HepG2 (cell line): ENCODE results near the gene SCAMP3. TPM values are rescaled to one million over a fixed set of nuclear protein-coding genes. Genes with fewer than 3 reads are reported as not detected.

Experiments
- ATAC-seq: fragments of 200-7000 bp; cut with Tn5 transposase; 3 replicates; pipeline ENCODE4 v1.9.1; 2020; ENCODE audit warnings: mild to moderate bottlenecking, moderate library complexity
- BruUV-seq: library from RNA; stranded (reverse); fragments of 400-500 nt; replicated peaks from 2 replicates; lab custom pipeline; 2021; lab: Mats Ljungman, UMichigan
- CTCF ChIA-PET: fragments of 300-600 bp; formaldehyde crosslinking; extraction: SDS; loops from one replicate; lab custom pipeline; 2021; ENCODE audit warnings: low total read pairs, inconsistent platforms, low intra/inter-chr PET ratio; lab: Yijun Ruan, JAX
- POLR2A ChIA-PET: fragments of 350-600 bp; sonication (Branson Sonifier 250); formaldehyde crosslinking; loops from one replicate; lab custom pipeline; 2020; ENCODE audit warnings: antibody characterized with exemption, inconsistent platforms; lab: Yijun Ruan, JAX
- DNase-seq: peaks from one replicate; pipeline ENCODE4 v3.0.0-alpha.2; 2015; ENCODE audit warnings: low spot score
- FAIRE-seq: peaks from 3 replicates; lab custom pipeline; 2011; peaks lifted over from hg19 to GRCh38; lab: Jason Lieb, UNC
- H2AFZ ChIP-seq: one replicate; pipeline ENCODE4 v1.6.1; 2011; ENCODE audit warnings: low read length, inconsistent platforms
- H3K27ac ChIP-seq: fragments of 300-600 bp; 3 replicates; pipeline ENCODE4 v1.8.0; 2011; ENCODE audit warnings: mixed run types, mild to moderate bottlenecking, mixed read lengths, low read length, inconsistent platforms; ENCODE audit not compliant: insufficient read depth; ENCODE audit errors: extremely low read length
- H3K27me3 ChIP-seq, 2 experiments: fragments of 200-600 bp in 1 of 2; 2 replicates in 1 of 2; 3 replicates in 1 of 2; pipeline versions ENCODE4 v1.6.0 to v1.8.0; 2011; ENCODE audit warnings: low read length in 2 of 2, mild to moderate bottlenecking in 2 of 2, moderate library complexity in 2 of 2, inconsistent platforms in 1 of 2; ENCODE audit not compliant: insufficient read depth in 2 of 2, control insufficient read depth in 1 of 2
- H3K36me3 ChIP-seq, 2 experiments: fragments of 200-600 bp in 1 of 2; replicated peaks in 1 of 2; 2 replicates in 1 of 2; 3 replicates in 1 of 2; pipeline versions ENCODE4 v1.5.1 to v1.8.0; 2011; ENCODE audit warnings: low read length in 2 of 2, inconsistent platforms in 1 of 2; ENCODE audit not compliant: insufficient read depth in 2 of 2, control insufficient read depth in 1 of 2
- H3K4me1 ChIP-seq: 2 replicates; pipeline ENCODE4 v1.5.1; 2012; ENCODE audit warnings: low read length, inconsistent platforms; ENCODE audit not compliant: insufficient read depth
- H3K4me2 ChIP-seq: 2 replicates; pipeline ENCODE4 v1.6.0; 2011; ENCODE audit warnings: low read depth, low read length, inconsistent platforms
- H3K4me3 ChIP-seq, 3 experiments: fragments of 200-600 bp in 1 of 3; sonication (generic), shearing (Covaris generic) in 1 of 3; replicated peaks in 1 of 3; 2 replicates each; pipeline ENCODE4 v1.5.1; 2011 to 2016; ENCODE audit warnings: low read length in 3 of 3, inconsistent platforms in 2 of 3, low read depth in 2 of 3, mild to moderate bottlenecking in 2 of 3, control low read depth in 1 of 3, mixed read lengths in 1 of 3; ENCODE audit not compliant: insufficient read depth in 1 of 3
- H3K79me2 ChIP-seq: one replicate; pipeline ENCODE4 v1.6.1; 2011; ENCODE audit warnings: low read length, inconsistent platforms; ENCODE audit not compliant: insufficient read depth
- H3K9ac ChIP-seq: 2 replicates; pipeline ENCODE4 v1.6.0; 2011; ENCODE audit warnings: mild to moderate bottlenecking, low read depth, low read length, inconsistent platforms; ENCODE audit not compliant: insufficient read depth
- H3K9me3 ChIP-seq: 2 replicates; pipeline ENCODE4 v1.5.1; 2012; ENCODE audit warnings: mild to moderate bottlenecking, low read length
- H4K20me1 ChIP-seq: 2 replicates; pipeline ENCODE4 v1.6.0; 2011; ENCODE audit warnings: inconsistent platforms, mild to moderate bottlenecking, low read length, moderate library complexity; ENCODE audit not compliant: insufficient read depth
- CAMTA2 ChIP-seq: sonication (generic); formaldehyde crosslinking; IDR thresholded peaks from 2 replicates; pipeline ENCODE4 v1.4.0; 2020; ENCODE audit warnings: mild to moderate bottlenecking, missing genetic modification reagents, borderline replicate concordance
- CREBL2 ChIP-seq: sonication (generic); formaldehyde crosslinking; IDR thresholded peaks from 2 replicates; pipeline ENCODE4 v1.8.1; 2023; ENCODE audit warnings: missing genetic modification reagents, mild to moderate bottlenecking, borderline replicate concordance
- EEA1 ChIP-seq: sonication (generic); formaldehyde crosslinking; IDR thresholded peaks from 2 replicates; pipeline ENCODE4 v1.5.1; 2020; ENCODE audit warnings: mild to moderate bottlenecking, missing genetic modification reagents, borderline replicate concordance
- FOXC1 ChIP-seq: sonication (generic); formaldehyde crosslinking; IDR thresholded peaks from 2 replicates; pipeline ENCODE4 v1.8.0; 2022; ENCODE audit warnings: mild to moderate bottlenecking, missing genetic modification reagents, borderline replicate concordance
- HIVEP1 ChIP-seq: sonication (generic); formaldehyde crosslinking; IDR thresholded peaks from 2 replicates; pipeline ENCODE4 v1.4.0; 2020; ENCODE audit warnings: mild to moderate bottlenecking, missing genetic modification reagents
- HOMEZ ChIP-seq: IDR thresholded peaks from 2 replicates; pipeline ENCODE4 v1.6.1; 2016; ENCODE audit warnings: low read depth
- KDM5B ChIP-seq: sonication (generic); formaldehyde crosslinking; IDR thresholded peaks from 2 replicates; pipeline ENCODE4 v1.4.0; 2020; ENCODE audit warnings: missing genetic modification reagents, mild to moderate bottlenecking, borderline replicate concordance
- RBFOX2 ChIP-seq: fragments of 200-400 bp; formaldehyde crosslinking; IDR thresholded peaks from 2 replicates; pipeline ENCODE4 v1.6.1; 2017; ENCODE audit warnings: low read depth, mild to moderate bottlenecking, low read length
- SIX4 ChIP-seq: sonication (generic); formaldehyde crosslinking; IDR thresholded peaks from 2 replicates; pipeline ENCODE4 v1.4.0; 2020; ENCODE audit warnings: missing genetic modification reagents
- SNRNP70 ChIP-seq: fragments of 200-400 bp; formaldehyde crosslinking; IDR thresholded peaks from 2 replicates; pipeline ENCODE4 v1.6.1; 2017; ENCODE audit warnings: mild to moderate bottlenecking, low read depth, low read length, moderate library complexity
- SRY ChIP-seq: sonication (generic); formaldehyde crosslinking; IDR thresholded peaks from 2 replicates; pipeline ENCODE4 v1.8.0; 2022; ENCODE audit warnings: mild to moderate bottlenecking, missing genetic modification reagents
- YEATS4 ChIP-seq: sonication (generic); formaldehyde crosslinking; IDR thresholded peaks from 2 replicates; pipeline ENCODE4 v1.4.0; 2020; ENCODE audit warnings: missing genetic modification reagents, borderline replicate concordance
- YY1 ChIP-seq: IDR thresholded peaks from 2 replicates; pipeline ENCODE4 v1.6.1; 2011; ENCODE audit warnings: low read length, low read depth, moderate library complexity, mild to moderate bottlenecking; ENCODE audit not compliant: insufficient read depth, insufficient replicate concordance
- ZBTB7A ChIP-seq: sonication (generic); formaldehyde crosslinking; IDR thresholded peaks from 2 replicates; pipeline ENCODE4 v1.8.0; 2022; ENCODE audit warnings: mild to moderate bottlenecking, missing genetic modification reagents
- ZNF263 ChIP-seq: sonication (generic); formaldehyde crosslinking; IDR thresholded peaks from 2 replicates; pipeline ENCODE4 v1.4.0; 2020; ENCODE audit warnings: missing genetic modification reagents
- ZNF317 ChIP-seq: sonication (generic); formaldehyde crosslinking; IDR thresholded peaks from 2 replicates; pipeline ENCODE4 v1.5.0; 2020; ENCODE audit warnings: mild to moderate bottlenecking, missing genetic modification reagents
- ZNF776 ChIP-seq: sonication (generic); formaldehyde crosslinking; IDR thresholded peaks from 2 replicates; pipeline ENCODE4 v1.4.0; 2020; ENCODE audit warnings: mild to moderate bottlenecking, missing genetic modification reagents
- WGBS: methylation state at CpG from one replicate; pipeline ENCODE4 v1.1.6; 2017; ENCODE audit warnings: low lambda C conversion rate; 5-methylcytosine and 5-hydroxymethylcytosine counted together
- in situ Hi-C: cut with HindIII; loops from 2 replicates; pipeline ENCODE4 v1.10.0; 2017; ENCODE audit warnings: low pct_unique_long_range_greater_than_20kb; ENCODE audit not compliant: extremely low pct_ligation_motif_present
- intact Hi-C: fragments of 100-400 bp; cut with micrococcal nuclease; formaldehyde crosslinking; loops from one replicate; pipeline ENCODE4 v1.10.0; 2022; ENCODE audit not compliant: unreplicated experiment
- polyA plus RNA-seq, 8 experiments: library from polyadenylated mRNA; depleted of rRNA in 3 of 8; stranded (reverse) in 7 of 8; unstranded in 1 of 8; fragments of >200 nt; fragmentation: Illumina TruSeq in 4 of 8; extraction: Trizol in 4 of 8; gene quantifications; 2 replicates each; pipeline versions ENCODE4 v1.2.1 to v1.2.3, GENCODE V29; 2011 to 2016; ENCODE audit warnings: low read depth in 4 of 8, missing spikeins in 1 of 8, mixed read lengths in 1 of 8; ENCODE audit not compliant: insufficient read depth in 1 of 8
- total RNA-seq, 5 experiments: library from RNA; depleted of rRNA; stranded (reverse); fragments of >200 nt; fragmentation: Illumina TruSeq; extraction: Trizol; gene quantifications; 2 replicates each; pipeline ENCODE4 v1.2.3, GENCODE V29; 2016; ENCODE audit warnings: low read depth in 1 of 5
- TF ChIP-seq, protein P1 (sequence below): sonication (generic); formaldehyde crosslinking; IDR thresholded peaks from 2 replicates; pipeline ENCODE4 v1.5.0; 2020; ENCODE audit warnings: missing genetic modification reagents

Gene SCAMP3
- total and polyA plus RNA-seq, 2 of the 13 experiments (the other 11 are each of a cell fraction or from before 2014, with no cell fraction given), result 46.8 to 83.3 TPM

DNA sequence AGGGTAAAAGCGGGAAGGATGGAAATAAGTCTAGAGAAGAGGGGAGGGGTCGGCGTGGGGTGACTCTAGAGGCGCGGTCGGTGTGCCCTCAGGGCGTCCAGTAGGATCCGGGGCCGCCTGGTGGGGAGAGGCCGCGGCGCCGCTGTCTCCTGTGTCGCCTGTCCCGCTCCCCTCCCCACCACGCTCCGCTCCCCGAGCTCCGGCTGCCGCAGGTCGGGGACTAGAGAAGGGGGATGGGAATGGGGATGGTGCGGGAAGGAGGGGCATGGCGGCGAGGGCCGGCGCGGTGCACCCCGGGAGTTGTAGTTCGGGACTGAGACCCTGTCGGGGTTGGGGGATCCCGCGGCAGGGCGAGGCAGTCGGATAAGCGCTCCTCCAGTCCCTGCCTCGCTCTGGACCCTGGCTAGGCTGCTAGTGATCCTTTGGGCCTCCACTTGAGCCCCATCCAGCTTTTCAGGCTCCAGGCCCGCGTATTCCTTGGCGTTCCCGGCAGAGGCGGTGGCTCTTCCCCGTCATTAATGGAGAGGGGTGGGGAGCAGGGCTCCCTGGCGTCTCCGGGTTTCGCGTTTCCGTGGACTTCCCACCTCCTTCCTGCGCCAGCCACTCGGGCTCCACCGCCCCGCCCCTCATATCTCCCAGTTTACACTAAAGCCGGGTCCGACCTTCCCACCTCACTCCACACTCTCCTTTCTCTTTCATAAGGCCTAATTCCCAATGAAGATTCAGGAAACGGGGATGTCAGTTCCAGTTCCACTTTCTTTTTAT, 6.7 kb downstream of the SCAMP3 start, which contains the start of gene ENTREP3 (continued):
- TF ChIP-seq SNRNP70, result no peak

- H4K20me1 ChIP-seq, result no peaks in the 10 kb centered on the region
- H3K27ac ChIP-seq, result peak overlapping the region; percentile 47
- peaks cover 45% of the 10 kb centered on the region for H3K4me1 ChIP-seq
- H3K9me3 ChIP-seq, result no peaks in the 10 kb centered on the region
- ATAC-seq (peak; percentile 16), FAIRE-seq (no peak), DNase-seq (no peak)
- no peaks in the 10 kb centered on the region for H3K27me3 ChIP-seq
- peak overlapping the region; percentile 61 to 83 (median 72) for H3K4me3 ChIP-seq
- POLR2A ChIA-PET, result interaction anchor here (1.0 to 1.3 kb wide), 6 partner anchors 18 to 309 kb away, joined by 3 to 12 read pairs (median 4); partner anchors contain the start of genes CLK2, FDPS and PKLR
- H3K9ac ChIP-seq, result peak overlapping the region; percentile 72
- no TSS peak for BruUV-seq
- H2AFZ ChIP-seq, result no peak overlapping the region
- H3K79me2 ChIP-seq, result peaks cover 8% of the 10 kb centered on the region
- WGBS, result 1% methylated on average over 14 of the region's 35 CpGs
- in situ Hi-C loops (loop anchor here (10.0 kb wide), 1 partner anchor 50 kb away; the partner anchor contains the start of genes FDPS and PKLR), intact Hi-C loops (loop anchor here (1.0 kb wide), 1 partner anchor 54 kb away; the partner anchor contains the start of gene FDPS)
- peaks cover 3 to 6% of the 10 kb centered on the region in 2 experiments; a peak in 2 of 5 replicates for H3K36me3 ChIP-seq
- CTCF ChIA-PET, result interaction anchor here (0.9 kb wide), 1 partner anchor 53 kb away, joined by 3 read pairs; no protein-coding TSS in a partner anchor
- H3K4me2 ChIP-seq, result peak overlapping the region; percentile 99
- TF ChIP-seq RBFOX2 (peak; percentile 34; the same call in 1 of the 2 replicates), HIVEP1 (CRISPR knock-in tag) (peak; percentile 57; the same call in 1 of the 2 replicates), FOXC1 (peak; percentile 18; the same call in 1 of the 2 replicates), HOMEZ (CRISPR knock-in tag) (no peak), ZNF776 (0 out of 2 replicates have a peak, but pooled peaks have one; percentile 19), YY1 (peak; percentile 5), KDM5B (0 out of 2 replicates have a peak, but pooled peaks have one; percentile 8), YEATS4 (no peak), SIX4 (CRISPR knock-in tag) (no peak), CREBL2 (CRISPR knock-in tag) (no peak), ZNF263 (CRISPR knock-in tag) (peak; percentile 78), CAMTA2 (CRISPR knock-in tag) (0 out of 2 replicates have a peak, but pooled peaks have one; percentile 42), SRY (0 out of 2 replicates have a peak, but pooled peaks have one; percentile 45), ZNF317 (CRISPR knock-in tag) (no peak), EEA1 (CRISPR knock-in tag) (no peak), ZBTB7A (CRISPR knock-in tag) (no peak)
- TF ChIP-seq, protein P1, sequence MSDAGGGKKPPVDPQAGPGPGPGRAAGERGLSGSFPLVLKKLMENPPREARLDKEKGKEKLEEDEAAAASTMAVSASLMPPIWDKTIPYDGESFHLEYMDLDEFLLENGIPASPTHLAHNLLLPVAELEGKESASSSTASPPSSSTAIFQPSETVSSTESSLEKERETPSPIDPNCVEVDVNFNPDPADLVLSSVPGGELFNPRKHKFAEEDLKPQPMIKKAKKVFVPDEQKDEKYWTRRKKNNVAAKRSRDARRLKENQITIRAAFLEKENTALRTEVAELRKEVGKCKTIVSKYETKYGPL (CRISPR knock-in tag), result no peak
Observed at GRCh38 chr1:155254714-155255242, 7.4 kb downstream of the SCAMP3 start.
